HepG2 (cell line): Measurements from ENCODE around the gene ABCB11. TPM values are rescaled to one million over a fixed set of nuclear protein-coding genes. Genes with fewer than 3 reads are reported as not detected.

Experiments used
- ATAC-seq: fragments of 200-7000 bp; cut with Tn5 transposase; 3 replicates; pipeline ENCODE4 v1.9.1; 2020; ENCODE audit warnings: mild to moderate bottlenecking, moderate library complexity
- BruUV-seq: library from RNA; stranded (reverse); fragments of 400-500 nt; replicated peaks from 2 replicates; lab custom pipeline; 2021; lab: Mats Ljungman, UMichigan
- CTCF ChIA-PET: fragments of 300-600 bp; formaldehyde crosslinking; extraction: SDS; loops from one replicate; lab custom pipeline; 2021; ENCODE audit warnings: low total read pairs, inconsistent platforms, low intra/inter-chr PET ratio; lab: Yijun Ruan, JAX
- POLR2A ChIA-PET: fragments of 350-600 bp; sonication (Branson Sonifier 250); formaldehyde crosslinking; loops from one replicate; lab custom pipeline; 2020; ENCODE audit warnings: antibody characterized with exemption, inconsistent platforms; lab: Yijun Ruan, JAX
- DNase-seq: peaks from one replicate; pipeline ENCODE4 v3.0.0-alpha.2; 2015; ENCODE audit warnings: low spot score
- FAIRE-seq: peaks from 3 replicates; lab custom pipeline; 2011; peaks lifted over from hg19 to GRCh38; lab: Jason Lieb, UNC
- H2AFZ ChIP-seq: one replicate; pipeline ENCODE4 v1.6.1; 2011; ENCODE audit warnings: low read length, inconsistent platforms
- H3K27ac ChIP-seq: fragments of 300-600 bp; 3 replicates; pipeline ENCODE4 v1.8.0; 2011; ENCODE audit warnings: mixed run types, mild to moderate bottlenecking, mixed read lengths, low read length, inconsistent platforms; ENCODE audit not compliant: insufficient read depth; ENCODE audit errors: extremely low read length
- H3K27me3 ChIP-seq, 2 experiments: fragments of 200-600 bp in 1 of 2; 2 replicates in 1 of 2; 3 replicates in 1 of 2; pipeline versions ENCODE4 v1.6.0 to v1.8.0; 2011; ENCODE audit warnings: low read length in 2 of 2, mild to moderate bottlenecking in 2 of 2, moderate library complexity in 2 of 2, inconsistent platforms in 1 of 2; ENCODE audit not compliant: insufficient read depth in 2 of 2, control insufficient read depth in 1 of 2
- H3K36me3 ChIP-seq, 2 experiments: fragments of 200-600 bp in 1 of 2; replicated peaks in 1 of 2; 2 replicates in 1 of 2; 3 replicates in 1 of 2; pipeline versions ENCODE4 v1.5.1 to v1.8.0; 2011; ENCODE audit warnings: low read length in 2 of 2, inconsistent platforms in 1 of 2; ENCODE audit not compliant: insufficient read depth in 2 of 2, control insufficient read depth in 1 of 2
- H3K4me1 ChIP-seq: 2 replicates; pipeline ENCODE4 v1.5.1; 2012; ENCODE audit warnings: low read length, inconsistent platforms; ENCODE audit not compliant: insufficient read depth
- H3K4me2 ChIP-seq: 2 replicates; pipeline ENCODE4 v1.6.0; 2011; ENCODE audit warnings: low read depth, low read length, inconsistent platforms
- H3K4me3 ChIP-seq, 3 experiments: fragments of 200-600 bp in 1 of 3; sonication (generic), shearing (Covaris generic) in 1 of 3; replicated peaks in 1 of 3; 2 replicates each; pipeline ENCODE4 v1.5.1; 2011 to 2016; ENCODE audit warnings: low read length in 3 of 3, inconsistent platforms in 2 of 3, low read depth in 2 of 3, mild to moderate bottlenecking in 2 of 3, control low read depth in 1 of 3, mixed read lengths in 1 of 3; ENCODE audit not compliant: insufficient read depth in 1 of 3
- H3K79me2 ChIP-seq: one replicate; pipeline ENCODE4 v1.6.1; 2011; ENCODE audit warnings: low read length, inconsistent platforms; ENCODE audit not compliant: insufficient read depth
- H3K9ac ChIP-seq: 2 replicates; pipeline ENCODE4 v1.6.0; 2011; ENCODE audit warnings: mild to moderate bottlenecking, low read depth, low read length, inconsistent platforms; ENCODE audit not compliant: insufficient read depth
- H3K9me3 ChIP-seq: 2 replicates; pipeline ENCODE4 v1.5.1; 2012; ENCODE audit warnings: mild to moderate bottlenecking, low read length
- H4K20me1 ChIP-seq: 2 replicates; pipeline ENCODE4 v1.6.0; 2011; ENCODE audit warnings: inconsistent platforms, mild to moderate bottlenecking, low read length, moderate library complexity; ENCODE audit not compliant: insufficient read depth
- KMT2B ChIP-seq: IDR thresholded peaks from 2 replicates; pipeline ENCODE4 v1.6.1; 2016; ENCODE audit warnings: missing genetic modification reagents, missing compliant biosample characterization
- RXRB ChIP-seq: IDR thresholded peaks from 2 replicates; pipeline ENCODE4 v1.6.1; 2016; ENCODE audit warnings: borderline replicate concordance, missing genetic modification reagents, missing compliant biosample characterization
- TAF1 ChIP-seq: sonication (generic); formaldehyde crosslinking; IDR thresholded peaks from 2 replicates; pipeline ENCODE4 v1.4.0; 2020; ENCODE audit warnings: missing genetic modification reagents
- TEAD2 ChIP-seq: sonication (generic); formaldehyde crosslinking; IDR thresholded peaks from 2 replicates; pipeline ENCODE4 v1.9.0; 2021; ENCODE audit warnings: missing genetic modification reagents
- ZHX2 ChIP-seq, 2 experiments: sonication (generic) in 1 of 2; formaldehyde crosslinking in 1 of 2; IDR thresholded peaks; 2 replicates each; pipeline versions ENCODE4 v1.6.1 to v1.9.0; 2014 to 2022; ENCODE audit warnings: antibody characterized with exemption in 1 of 2, borderline replicate concordance in 1 of 2, inconsistent platforms in 1 of 2, low read depth in 1 of 2, missing genetic modification reagents in 1 of 2
- ZNF34 ChIP-seq: sonication (generic); formaldehyde crosslinking; IDR thresholded peaks from 2 replicates; pipeline ENCODE4 v1.4.0; 2020; ENCODE audit warnings: mild to moderate bottlenecking, missing genetic modification reagents, borderline replicate concordance
- ZNF891 ChIP-seq: sonication (generic); formaldehyde crosslinking; IDR thresholded peaks from 2 replicates; pipeline ENCODE4 v1.5.0; 2020; ENCODE audit warnings: mild to moderate bottlenecking, missing genetic modification reagents
- WGBS: methylation state at CpG from one replicate; pipeline ENCODE4 v1.1.6; 2017; ENCODE audit warnings: low lambda C conversion rate; 5-methylcytosine and 5-hydroxymethylcytosine counted together
- in situ Hi-C: cut with HindIII; loops from 2 replicates; pipeline ENCODE4 v1.10.0; 2017; ENCODE audit warnings: low pct_unique_long_range_greater_than_20kb; ENCODE audit not compliant: extremely low pct_ligation_motif_present
- intact Hi-C: fragments of 100-400 bp; cut with micrococcal nuclease; formaldehyde crosslinking; loops from one replicate; pipeline ENCODE4 v1.10.0; 2022; ENCODE audit not compliant: unreplicated experiment
- polyA plus RNA-seq, 8 experiments: library from polyadenylated mRNA; depleted of rRNA in 3 of 8; stranded (reverse) in 7 of 8; unstranded in 1 of 8; fragments of >200 nt; fragmentation: Illumina TruSeq in 4 of 8; extraction: Trizol in 4 of 8; gene quantifications; 2 replicates each; pipeline versions ENCODE4 v1.2.1 to v1.2.3, GENCODE V29; 2011 to 2016; ENCODE audit warnings: low read depth in 4 of 8, missing spikeins in 1 of 8, mixed read lengths in 1 of 8; ENCODE audit not compliant: insufficient read depth in 1 of 8
- total RNA-seq, 5 experiments: library from RNA; depleted of rRNA; stranded (reverse); fragments of >200 nt; fragmentation: Illumina TruSeq; extraction: Trizol; gene quantifications; 2 replicates each; pipeline ENCODE4 v1.2.3, GENCODE V29; 2016; ENCODE audit warnings: low read depth in 1 of 5
- TF ChIP-seq, protein P1 (sequence below): sonication (generic); formaldehyde crosslinking; IDR thresholded peaks from 2 replicates; pipeline ENCODE4 v1.5.0; 2020; ENCODE audit warnings: missing genetic modification reagents

The ABCB11 gene
- total and polyA plus RNA-seq, 2 of the 13 experiments (the other 11 are each of a cell fraction or from before 2014, with no cell fraction given), result not detected

DNA sequence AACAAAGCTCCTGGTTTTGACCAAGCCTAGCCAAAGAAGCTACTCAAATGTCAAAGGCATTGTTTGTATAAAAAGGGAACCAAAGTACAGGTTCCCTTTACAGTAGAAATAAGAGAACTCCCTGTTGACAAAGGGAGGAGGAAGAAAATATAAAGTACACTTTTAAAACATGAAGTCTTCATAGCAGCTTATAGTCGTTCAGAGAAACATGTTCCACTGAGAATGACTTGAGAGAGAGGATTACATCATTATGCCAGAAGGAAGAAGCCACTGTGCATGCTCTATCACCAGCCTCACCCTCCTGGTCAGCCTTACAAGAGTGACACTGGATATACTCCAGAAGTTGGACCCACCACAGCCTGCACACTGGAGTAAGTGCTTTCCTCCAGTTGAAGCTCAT, 35.8 kb upstream of the ABCB11 start:
- Histone ChIP-seq H3K9me3 (no peaks in the 10 kb centered on the region), H3K4me1 (no peaks in the 10 kb centered on the region), H3K4me3 (no peak overlapping the region), H3K4me2 (no peak overlapping the region), H4K20me1 (no peaks in the 10 kb centered on the region), H3K27me3 (peaks cover 1 to 6% of the 10 kb centered on the region in 2 experiments; a peak in 1 of 5 replicates), H3K9ac (no peak overlapping the region), H3K36me3 (no peaks in the 10 kb centered on the region), H3K79me2 (no peaks in the 10 kb centered on the region), H3K27ac (no peak overlapping the region), H2AFZ (no peak overlapping the region)
- ChIA-PET CTCF (no interaction called here), POLR2A (no interaction called here)
- DNase-seq (no peak), ATAC-seq (no peak), FAIRE-seq (no peak)
- no TSS peak for BruUV-seq
- in situ Hi-C loops, result no loop called here
- WGBS, result 0% methylated on average over 1 of the region's 1 CpG
- TF ChIP-seq TAF1 (CRISPR knock-in tag) (no peak), ZNF891 (CRISPR knock-in tag) (no peak)
- intact Hi-C loops, result no loop called here

- ChIA-PET CTCF (no interaction called here), POLR2A (no interaction called here)
- no peaks in the 10 kb centered on the region for H3K9me3 ChIP-seq
- BruUV-seq, result no TSS peak
- H3K27me3 ChIP-seq, result peaks cover 0 to 6% of the 10 kb centered on the region in 2 experiments; a peak in 1 of 5 replicates
- H3K4me2 ChIP-seq, result no peak overlapping the region
- no peak overlapping the region for H3K27ac ChIP-seq
- 2% methylated on average over 2 of the region's 2 CpGs for WGBS
- no peak overlapping the region for H3K9ac ChIP-seq
- FAIRE-seq (no peak), ATAC-seq (no peak), DNase-seq (no peak)
- H2AFZ ChIP-seq, result no peak overlapping the region
- in situ Hi-C loops (no loop called here), intact Hi-C loops (no loop called here)
- no peaks in the 10 kb centered on the region for H3K36me3 ChIP-seq
- H3K4me3 ChIP-seq, result no peak overlapping the region
- no peaks in the 10 kb centered on the region for H4K20me1 ChIP-seq
- no peaks in the 10 kb centered on the region for H3K4me1 ChIP-seq
- H3K79me2 ChIP-seq, result no peaks in the 10 kb centered on the region
- no peak for TF ChIP-seq KMT2B
- TF ChIP-seq ZHX2 (IDR thresholded peaks at IDR 0.05; ENCODE audit: low read depth), result no peak
- no peak for TF ChIP-seq ZHX2 (CRISPR knock-in tag; IDR thresholded peaks at IDR 0.05; ENCODE audit: borderline replicate concordance)
- TF ChIP-seq, protein P1, sequence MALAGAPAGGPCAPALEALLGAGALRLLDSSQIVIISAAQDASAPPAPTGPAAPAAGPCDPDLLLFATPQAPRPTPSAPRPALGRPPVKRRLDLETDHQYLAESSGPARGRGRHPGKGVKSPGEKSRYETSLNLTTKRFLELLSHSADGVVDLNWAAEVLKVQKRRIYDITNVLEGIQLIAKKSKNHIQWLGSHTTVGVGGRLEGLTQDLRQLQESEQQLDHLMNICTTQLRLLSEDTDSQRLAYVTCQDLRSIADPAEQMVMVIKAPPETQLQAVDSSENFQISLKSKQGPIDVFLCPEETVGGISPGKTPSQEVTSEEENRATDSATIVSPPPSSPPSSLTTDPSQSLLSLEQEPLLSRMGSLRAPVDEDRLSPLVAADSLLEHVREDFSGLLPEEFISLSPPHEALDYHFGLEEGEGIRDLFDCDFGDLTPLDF, result no peak
- TF ChIP-seq TEAD2 (CRISPR knock-in tag), result no peak
- TF ChIP-seq ZNF34 (CRISPR knock-in tag), result no peak
- no peak for TF ChIP-seq RXRB (CRISPR knock-in tag)
Measured at GRCh38 chr2:169065864-169066517, 34.9 kb upstream of the ABCB11 start.
